Left lung (tissue), 10 donors: ENCODE measurements around the gene EPM2AIP1. TPM values are rescaled to one million over a fixed set of nuclear protein-coding genes. Genes with fewer than 3 reads are reported as not detected.
A peak's percentile ranks its signal among the peaks of the same experiment; 100 is the strongest.

Experiments used
- ATAC-seq: fragments of 200-7000 bp; cut with Tn5 transposase; one replicate; pipeline ENCODE4 v1.9.1; 2020; ENCODE audit warnings: moderate library complexity
- DNase-seq, 4 donors: peaks; one replicate each; pipeline ENCODE4 v3.0.0-alpha.2; 2013 to 2020
- H3K27ac ChIP-seq, 2 donors: fragments of 200-600 bp; sonication (generic) in 1 of 2; one replicate each; pipeline versions ENCODE4 v1.5.0 to v1.8.0; 2020 to 2021
- H3K27me3 ChIP-seq, 2 donors: fragments of 200-600 bp; sonication (generic) in 1 of 2; one replicate each; pipeline versions ENCODE4 v1.5.0 to v1.8.0; 2020 to 2021
- H3K36me3 ChIP-seq, 2 donors: fragments of 200-600 bp; sonication (generic) in 1 of 2; one replicate each; pipeline versions ENCODE4 v1.5.0 to v1.8.0; 2020 to 2021
- H3K4me1 ChIP-seq, 2 donors: fragments of 200-600 bp; one replicate each; pipeline ENCODE4 v1.8.0; 2021
- H3K4me3 ChIP-seq, 2 donors: fragments of 200-600 bp; sonication (generic) in 1 of 2; one replicate each; pipeline versions ENCODE4 v1.5.0 to v1.8.0; 2020 to 2021; ENCODE audit warnings: mild to moderate bottlenecking in 1 of 2
- H3K9me3 ChIP-seq, 2 donors: fragments of 200-600 bp; sonication (generic) in 1 of 2; one replicate each; pipeline versions ENCODE4 v1.5.0 to v1.8.0; 2020 to 2021
- CTCF ChIP-seq, 2 donors: fragments of 200-600 bp; sonication (generic) in 1 of 2; IDR thresholded peaks; one replicate each; pipeline versions ENCODE4 v1.5.0 to v1.8.0; 2021; ENCODE audit warnings: antibody characterized with exemption in 2 of 2
- intact Hi-C, 2 donors: fragments of 100-400 bp; cut with DNase I; formaldehyde crosslinking; loops; one replicate each; pipeline versions ENCODE4 v1.11.2 to v1.14.2; 2022
- polyA plus RNA-seq, 6 donors: library from polyadenylated mRNA; unstranded; fragments of 120-200 nt; gene quantifications; one replicate each; pipeline ENCODE4 v1.2.1, GENCODE V29; 2013; ENCODE audit not compliant: insufficient read length in 6 of 6
- total RNA-seq, 2 donors: library from RNA; stranded (reverse); fragmentation: NEBNext Ultra II Directional; extraction: Animal tissue kit (Norgen Biotek cat#: 25700); gene quantifications; one replicate each; pipeline ENCODE4 v1.2.1, GENCODE V29; 2021
- donor health status: DM: no; HTN: yes; CAD: no.
- donor health status: DM: no; HTN: no; CAD: no.

Gene EPM2AIP1
- total and polyA plus RNA-seq, 8 donors: 16.5 to 62.1 (median 57.6) TPM

GRCh38 chr3:36944641-36945270 is 48.2 kb downstream of the EPM2AIP1 start, which contains the start of gene TRANK1:
Gene TRANK1, minus strand, starts transcription at chr3:36945054. Its CDS starts 245 bp downstream, at chr3:36944809.
- no peaks in the 10 kb centered on the region for H3K36me3 ChIP-seq
- ATAC-seq (peak; percentile 75), DNase-seq (peak; percentile 73 to 91 (median 80))
- intact Hi-C loops: no loop called here
- peak within 1 kb of the TSS; percentile 70 to 76 for H3K27ac ChIP-seq
- peak within 1 kb of the TSS; percentile 84 to 88 for H3K4me3 ChIP-seq
- peaks cover 0 to 20% of the 10 kb centered on the region in 2 donors for H3K9me3 ChIP-seq
- H3K4me1 ChIP-seq: peaks cover 17 to 24% of the 10 kb centered on the region in 2 donors
- H3K27me3 ChIP-seq: no peaks in the 10 kb centered on the region
- TF ChIP-seq CTCF (IDR thresholded peaks at IDR 0.05): no peak

- peaks cover 17 to 24% of the 10 kb centered on the region in 2 donors for H3K4me1 ChIP-seq
- peak overlapping the region; percentile 70 to 76 for H3K27ac ChIP-seq
- H3K4me3 ChIP-seq: peak overlapping the region; percentile 84 to 88
- peaks cover 0 to 20% of the 10 kb centered on the region in 2 donors for H3K9me3 ChIP-seq
- H3K36me3 ChIP-seq: no peaks in the 10 kb centered on the region
- ATAC-seq (peak; percentile 82), DNase-seq (peak; percentile 60 to 88 (median 77))
- no peaks in the 10 kb centered on the region for H3K27me3 ChIP-seq
- TF ChIP-seq CTCF (IDR thresholded peaks at IDR 0.05): no peak
- intact Hi-C loops: no loop called here
These were observed 48.8 kb downstream of the EPM2AIP1 start for GRCh38 chr3:36944012-36944640.

GRCh38 chr3:36943601-36944000 is 49.3 kb downstream of the EPM2AIP1 start:
- Histone ChIP-seq H3K36me3 (no peaks in the 10 kb centered on the region), H3K4me3 (peak overlapping the region; percentile 84 to 88), H3K27me3 (no peaks in the 10 kb centered on the region), H3K4me1 (peaks cover 17 to 24% of the 10 kb centered on the region in 2 donors), H3K27ac (peak overlapping the region; percentile 70 to 76), H3K9me3 (peaks cover 0 to 18% of the 10 kb centered on the region in 2 donors)
- intact Hi-C loops: no loop called here
- TF ChIP-seq CTCF (IDR thresholded peaks at IDR 0.05): no peak
- DNase-seq: no peak
- no peak for ATAC-seq

- H3K4me1 ChIP-seq: peaks cover 17 to 24% of the 10 kb centered on the region in 2 donors
- DNase-seq (no peak), ATAC-seq (no peak)
- peaks cover 0 to 11% of the 10 kb centered on the region in 2 donors for H3K9me3 ChIP-seq
- TF ChIP-seq CTCF (IDR thresholded peaks at IDR 0.05): no peak
- no peaks in the 10 kb centered on the region for H3K36me3 ChIP-seq
- H3K27ac ChIP-seq: no peak overlapping the region
- no peak overlapping the region for H3K4me3 ChIP-seq
- intact Hi-C loops: no loop called here
- no peaks in the 10 kb centered on the region for H3K27me3 ChIP-seq
These were observed 50.2 kb downstream of the EPM2AIP1 start for GRCh38 chr3:36942638-36943248.

GRCh38 chr3:36941658-36942057 is 51.3 kb downstream of the EPM2AIP1 start:
- intact Hi-C loops: no loop called here
- ATAC-seq (peak; percentile 30), DNase-seq (no peak)
- peak overlapping the region in 1 of 2 donors; percentile 33 for H3K27ac ChIP-seq
- H3K9me3 ChIP-seq: peaks cover 0 to under 1% of the 10 kb centered on the region in 2 donors
- H3K4me1 ChIP-seq: peaks cover 17 to 24% of the 10 kb centered on the region in 2 donors
- no peak for TF ChIP-seq CTCF (IDR thresholded peaks at IDR 0.05)
- no peaks in the 10 kb centered on the region for H3K27me3 ChIP-seq
- H3K36me3 ChIP-seq: no peaks in the 10 kb centered on the region
- no peak overlapping the region for H3K4me3 ChIP-seq
